Dermis microvascular lymphatic vessel endothelial cell (primary cell): ENCODE data around the gene DMRTB1. TPM values are rescaled to one million over a fixed set of nuclear protein-coding genes. Genes with fewer than 3 reads are reported as not detected.

Source experiments
- DNase-seq, 2 donors: peaks; one replicate each; pipeline versions ENCODE4 v3.0.0 to v3.0.0-alpha.2; 2010; ENCODE audit warnings: low read depth in 2 of 2
- total RNA-seq: library from RNA; depleted of rRNA; stranded (reverse); fragments of >200 nt; gene quantifications from 2 replicates; pipeline ENCODE4 v1.2.1, GENCODE V29; 2014

Gene DMRTB1
- total RNA-seq = not detected in 2 replicates

GRCh38 chr1:53459321-53460175, at the start of gene DMRTB1:
Gene DMRTB1 (plus strand): TSS chr1:53459399. CDS start chr1:53459454, 55 bp downstream.
- DNase-seq = no peak

- no peak for DNase-seq
These were observed 49.5 kb upstream of the DMRTB1 start for GRCh38 chr1:53409695-53410094.

GRCh38 chr1:53410100-53410541, 49.1 kb upstream of the DMRTB1 start:
- peak; percentile 17 to 31 for DNase-seq

GRCh38 chr1:53410701-53411100, 48.5 kb upstream of the DMRTB1 start:
- DNase-seq = no peak

GRCh38 chr1:53411541-53412152, 47.6 kb upstream of the DMRTB1 start:
- DNase-seq = no peak

- no peak for DNase-seq
These were observed 46.7 kb upstream of the DMRTB1 start for GRCh38 chr1:53412285-53413174.

- peak in 1 of 2 donors; percentile 7 for DNase-seq
These were observed 45.8 kb upstream of the DMRTB1 start for GRCh38 chr1:53413175-53414001.

- no peak for DNase-seq
These were observed 44.6 kb upstream of the DMRTB1 start for GRCh38 chr1:53414632-53415031.

GRCh38 chr1:53415432-53415831, 43.8 kb upstream of the DMRTB1 start:
- no peak for DNase-seq

- no peak for DNase-seq
These were observed 42.9 kb upstream of the DMRTB1 start for GRCh38 chr1:53416269-53416813.

- no peak for DNase-seq
These were observed 42.1 kb upstream of the DMRTB1 start for GRCh38 chr1:53417074-53417511.

- no peak for DNase-seq
These were observed 40.2 kb upstream of the DMRTB1 start for GRCh38 chr1:53419034-53419433.

- DNase-seq = no peak
These were observed 38.9 kb upstream of the DMRTB1 start for GRCh38 chr1:53420341-53420740.

GRCh38 chr1:53421208-53421607, 38.0 kb upstream of the DMRTB1 start:
- no peak for DNase-seq

- peak in 1 of 2 donors; percentile 12 for DNase-seq
These were observed 28.9 kb upstream of the DMRTB1 start for GRCh38 chr1:53430261-53430660.

- DNase-seq = no peak
These were observed 28.4 kb upstream of the DMRTB1 start for GRCh38 chr1:53430779-53431178.

- DNase-seq = no peak
These were observed 28.0 kb upstream of the DMRTB1 start for GRCh38 chr1:53431244-53431643.

GRCh38 chr1:53431805-53432565, 27.2 kb upstream of the DMRTB1 start:
- no peak for DNase-seq

- DNase-seq = no peak
These were observed 26.6 kb upstream of the DMRTB1 start for GRCh38 chr1:53432611-53433010.
